Measurements from ENCODE around the gene IL1R2.

DNA sequence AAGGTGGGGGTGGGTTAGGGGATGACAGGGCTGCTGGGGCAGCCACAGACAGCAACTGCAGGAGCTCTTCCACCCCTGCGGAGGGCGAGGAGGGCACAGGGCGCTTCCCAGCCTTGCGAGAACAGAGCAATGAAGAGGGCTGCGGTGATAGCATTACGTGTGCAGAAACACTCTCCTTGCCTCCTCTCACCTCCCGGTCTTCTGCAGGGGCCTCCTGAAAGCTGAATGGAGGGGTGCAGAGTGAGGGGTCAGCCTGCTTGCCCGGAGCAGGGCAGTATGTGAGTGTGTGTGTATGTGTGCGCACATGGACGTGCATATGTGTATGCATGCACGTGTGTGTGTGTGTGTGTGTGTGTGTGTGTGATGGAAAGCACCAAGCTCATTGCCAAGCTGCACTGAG, 29.5 kb upstream of the IL1R2 start:
- TF ChIP-seq, protein P1, sequence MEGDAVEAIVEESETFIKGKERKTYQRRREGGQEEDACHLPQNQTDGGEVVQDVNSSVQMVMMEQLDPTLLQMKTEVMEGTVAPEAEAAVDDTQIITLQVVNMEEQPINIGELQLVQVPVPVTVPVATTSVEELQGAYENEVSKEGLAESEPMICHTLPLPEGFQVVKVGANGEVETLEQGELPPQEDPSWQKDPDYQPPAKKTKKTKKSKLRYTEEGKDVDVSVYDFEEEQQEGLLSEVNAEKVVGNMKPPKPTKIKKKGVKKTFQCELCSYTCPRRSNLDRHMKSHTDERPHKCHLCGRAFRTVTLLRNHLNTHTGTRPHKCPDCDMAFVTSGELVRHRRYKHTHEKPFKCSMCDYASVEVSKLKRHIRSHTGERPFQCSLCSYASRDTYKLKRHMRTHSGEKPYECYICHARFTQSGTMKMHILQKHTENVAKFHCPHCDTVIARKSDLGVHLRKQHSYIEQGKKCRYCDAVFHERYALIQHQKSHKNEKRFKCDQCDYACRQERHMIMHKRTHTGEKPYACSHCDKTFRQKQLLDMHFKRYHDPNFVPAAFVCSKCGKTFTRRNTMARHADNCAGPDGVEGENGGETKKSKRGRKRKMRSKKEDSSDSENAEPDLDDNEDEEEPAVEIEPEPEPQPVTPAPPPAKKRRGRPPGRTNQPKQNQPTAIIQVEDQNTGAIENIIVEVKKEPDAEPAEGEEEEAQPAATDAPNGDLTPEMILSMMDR (IDR thresholded peaks at IDR 0.05): no peak
- TF ChIP-seq NFE2L2 (conservative IDR thresholded peaks at IDR 0.05; ENCODE audit: low read length) (no peak), JUN (IDR thresholded peaks at IDR 0.05) (no peak), RFX5 (IDR thresholded peaks at IDR 0.05) (no peak), ZSCAN20 (CRISPR knock-in tag; IDR thresholded peaks at IDR 0.05) (no peak), RCOR1 (IDR thresholded peaks at IDR 0.05; ENCODE audit: low read depth, low read length) (no peak), NPAS2 (CRISPR knock-in tag; IDR thresholded peaks at IDR 0.05; ENCODE audit: borderline replicate concordance) (no peak)
- TF ChIP-seq, protein P2, sequence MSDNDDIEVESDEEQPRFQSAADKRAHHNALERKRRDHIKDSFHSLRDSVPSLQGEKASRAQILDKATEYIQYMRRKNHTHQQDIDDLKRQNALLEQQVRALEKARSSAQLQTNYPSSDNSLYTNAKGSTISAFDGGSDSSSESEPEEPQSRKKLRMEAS (IDR thresholded peaks at IDR 0.05): no peak
